ENCODE measurements around the gene CHST5. TPM values are rescaled to one million over a fixed set of nuclear protein-coding genes. Genes with fewer than 3 reads are reported as not detected.
A peak's percentile ranks its signal among the peaks of the same experiment; 100 is the strongest.

The CHST5 gene
- total and polyA plus RNA-seq, 2 of the 13 experiments (the other 11 are each of a cell fraction or from before 2014, with no cell fraction given) = 0.05 TPM; not detected in 1

DNA sequence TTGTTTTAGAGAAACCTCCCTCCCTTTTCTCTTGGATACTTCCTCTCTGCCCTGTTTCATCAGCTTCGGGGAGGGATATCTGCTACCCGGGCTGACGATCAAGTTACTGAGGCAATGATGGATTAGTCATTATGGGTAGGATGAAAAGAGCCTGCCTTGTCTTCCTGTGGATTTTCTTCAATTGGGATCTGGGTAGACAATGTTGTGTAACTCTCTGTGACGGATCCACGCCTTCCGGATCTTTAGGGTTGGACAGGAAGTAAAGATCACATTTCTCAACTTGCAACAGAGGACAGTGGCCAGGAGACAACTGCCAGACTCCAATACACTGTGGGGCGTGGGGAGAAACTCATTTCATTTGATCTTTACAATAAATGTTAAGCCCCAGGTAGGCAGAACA, 29.3 kb downstream of the CHST5 start (continued):
- TF ChIP-seq EP300 (IDR thresholded peaks at IDR 0.05; ENCODE audit: low read depth in 2 of 2, low read length in 2 of 2) (peak in 1 of 2 experiments; percentile 64; a peak in 2 of 4 replicates), EP300 (CRISPR knock-in tag; IDR thresholded peaks at IDR 0.05; ENCODE audit: borderline replicate concordance) (no peak; the same call in 1 of the 2 replicates), ZNF589 (CRISPR knock-in tag; conservative IDR thresholded peaks at IDR 0.05) (no peak), ZNF274 (CRISPR knock-in tag; IDR thresholded peaks at IDR 0.05) (no peak), CHD2 (IDR thresholded peaks at IDR 0.05; ENCODE audit: low read depth, low read length) (no peak), SPEN (CRISPR knock-in tag; IDR thresholded peaks at IDR 0.05; ENCODE audit: low read depth) (no peak), TAF1 (CRISPR knock-in tag; IDR thresholded peaks at IDR 0.05) (no peak), ZBTB25 (CRISPR knock-in tag; IDR thresholded peaks at IDR 0.05) (no peak), ZNF552 (CRISPR knock-in tag; IDR thresholded peaks at IDR 0.05; ENCODE audit: borderline replicate concordance) (no peak), ZNF747 (CRISPR knock-in tag; IDR thresholded peaks at IDR 0.05; ENCODE audit: borderline replicate concordance) (no peak), ZNF275 (CRISPR knock-in tag; IDR thresholded peaks at IDR 0.05; ENCODE audit: borderline replicate concordance) (no peak), NONO (IDR thresholded peaks at IDR 0.05) (no peak), NONO (CRISPR knock-in tag; conservative IDR thresholded peaks at IDR 0.05) (no peak), HIVEP1 (CRISPR knock-in tag; IDR thresholded peaks at IDR 0.05) (no peak), CENPT (CRISPR knock-in tag; IDR thresholded peaks at IDR 0.05; ENCODE audit: low read depth) (no peak), ESRRA (CRISPR knock-in tag; IDR thresholded peaks at IDR 0.05; ENCODE audit: low read depth) (no peak), BORCS8-MEF2B (CRISPR knock-in tag; IDR thresholded peaks at IDR 0.05) (no peak), FOSL2 (CRISPR knock-in tag; IDR thresholded peaks at IDR 0.05) (peak; percentile 89), ZXDC (CRISPR knock-in tag; IDR thresholded peaks at IDR 0.05) (no peak), HMG20A (CRISPR knock-in tag; IDR thresholded peaks at IDR 0.05; ENCODE audit: borderline replicate concordance) (peak; percentile 88)
- TF ChIP-seq, protein P1, sequence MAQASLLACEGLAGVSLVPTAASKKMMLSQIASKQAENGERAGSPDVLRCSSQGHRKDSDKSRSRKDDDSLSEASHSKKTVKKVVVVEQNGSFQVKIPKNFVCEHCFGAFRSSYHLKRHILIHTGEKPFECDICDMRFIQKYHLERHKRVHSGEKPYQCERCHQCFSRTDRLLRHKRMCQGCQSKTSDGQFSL (CRISPR knock-in tag; IDR thresholded peaks at IDR 0.05) = no peak
- TF ChIP-seq, protein P2, sequence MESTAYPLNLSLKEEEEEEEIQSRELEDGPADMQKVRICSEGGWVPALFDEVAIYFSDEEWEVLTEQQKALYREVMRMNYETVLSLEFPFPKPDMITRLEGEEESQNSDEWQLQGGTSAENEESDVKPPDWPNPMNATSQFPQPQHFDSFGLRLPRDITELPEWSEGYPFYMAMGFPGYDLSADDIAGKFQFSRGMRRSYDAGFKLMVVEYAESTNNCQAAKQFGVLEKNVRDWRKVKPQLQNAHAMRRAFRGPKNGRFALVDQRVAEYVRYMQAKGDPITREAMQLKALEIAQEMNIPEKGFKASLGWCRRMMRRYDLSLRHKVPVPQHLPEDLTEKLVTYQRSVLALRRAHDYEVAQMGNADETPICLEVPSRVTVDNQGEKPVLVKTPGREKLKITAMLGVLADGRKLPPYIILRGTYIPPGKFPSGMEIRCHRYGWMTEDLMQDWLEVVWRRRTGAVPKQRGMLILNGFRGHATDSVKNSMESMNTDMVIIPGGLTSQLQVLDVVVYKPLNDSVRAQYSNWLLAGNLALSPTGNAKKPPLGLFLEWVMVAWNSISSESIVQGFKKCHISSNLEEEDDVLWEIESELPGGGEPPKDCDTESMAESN (CRISPR knock-in tag; conservative IDR thresholded peaks at IDR 0.05) = no peak
- TF ChIP-seq, protein P3, sequence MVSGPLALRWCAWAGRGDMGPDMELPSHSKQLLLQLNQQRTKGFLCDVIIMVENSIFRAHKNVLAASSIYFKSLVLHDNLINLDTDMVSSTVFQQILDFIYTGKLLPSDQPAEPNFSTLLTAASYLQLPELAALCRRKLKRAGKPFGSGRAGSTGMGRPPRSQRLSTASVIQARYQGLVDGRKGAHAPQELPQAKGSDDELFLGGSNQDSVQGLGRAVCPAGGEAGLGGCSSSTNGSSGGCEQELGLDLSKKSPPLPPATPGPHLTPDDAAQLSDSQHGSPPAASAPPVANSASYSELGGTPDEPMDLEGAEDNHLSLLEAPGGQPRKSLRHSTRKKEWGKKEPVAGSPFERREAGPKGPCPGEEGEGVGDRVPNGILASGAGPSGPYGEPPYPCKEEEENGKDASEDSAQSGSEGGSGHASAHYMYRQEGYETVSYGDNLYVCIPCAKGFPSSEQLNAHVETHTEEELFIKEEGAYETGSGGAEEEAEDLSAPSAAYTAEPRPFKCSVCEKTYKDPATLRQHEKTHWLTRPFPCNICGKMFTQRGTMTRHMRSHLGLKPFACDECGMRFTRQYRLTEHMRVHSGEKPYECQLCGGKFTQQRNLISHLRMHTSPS (CRISPR knock-in tag; IDR thresholded peaks at IDR 0.05; ENCODE audit: low read depth) = no peak

Measured in HepG2 (cell line).